CD4-positive, alpha-beta memory T cell (primary cell): ENCODE measurements around the gene TUBD1. TPM values are rescaled to one million over a fixed set of nuclear protein-coding genes. Genes with fewer than 3 reads are reported as not detected.

Source experiments
- CTCF ChIA-PET: fragments of 350-600 bp; sonication (Branson Sonifier 250); formaldehyde crosslinking; loops from one replicate; lab custom pipeline; 2021; ENCODE audit warnings: inconsistent platforms; ENCODE audit not compliant: partially characterized antibody; lab: Charles Lee
- POLR2A ChIA-PET: fragments of 350-600 bp; sonication (Branson Sonifier 250); formaldehyde crosslinking; loops from one replicate; lab custom pipeline; 2021; ENCODE audit not compliant: partially characterized antibody; lab: Charles Lee
- DNase-seq, 5 donors: peaks; one replicate each; pipeline versions ENCODE4 v3.0.0 to v3.0.0-alpha.2; 2020 to 2022; ENCODE audit warnings: mixed read lengths in 1 of 5
- H3K27ac ChIP-seq: one replicate; pipeline ENCODE4 v1.7.0; 2013; ENCODE audit warnings: low read depth, low read length
- H3K27me3 ChIP-seq: 2 replicates; pipeline ENCODE4 v1.7.0; 2013; ENCODE audit warnings: mild to moderate bottlenecking, low read length, moderate library complexity; ENCODE audit not compliant: insufficient read depth
- H3K36me3 ChIP-seq: 2 replicates; pipeline ENCODE4 v1.7.0; 2013; ENCODE audit warnings: mild to moderate bottlenecking, low read length, moderate library complexity; ENCODE audit not compliant: insufficient read depth
- H3K4me1 ChIP-seq: 2 replicates; pipeline ENCODE4 v1.7.0; 2013; ENCODE audit warnings: mild to moderate bottlenecking, low read length, moderate library complexity; ENCODE audit not compliant: insufficient read depth
- H3K4me3 ChIP-seq, 2 donors: one replicate each; pipeline ENCODE4 v1.7.0; 2013; ENCODE audit warnings: low read length in 2 of 2, mild to moderate bottlenecking in 1 of 2
- H3K9me3 ChIP-seq, 2 donors: one replicate each; pipeline ENCODE4 v1.7.0; 2013; ENCODE audit warnings: low read length in 2 of 2, control low read depth in 1 of 2; ENCODE audit not compliant: control insufficient read depth in 1 of 2
- H3K27ac Mint-ChIP-seq, 7 donors: one replicate each; pipeline ENCODE4 v1.8.0; 2020 to 2021; ENCODE audit warnings: mixed read lengths in 7 of 7, mild to moderate bottlenecking in 6 of 7, inconsistent platforms in 3 of 7, moderate library complexity in 3 of 7
- H3K27me3 Mint-ChIP-seq, 2 donors: one replicate each; pipeline ENCODE4 v1.8.0; 2020 to 2021; ENCODE audit warnings: mixed read lengths in 2 of 2
- H3K36me3 Mint-ChIP-seq, 2 donors: one replicate each; pipeline ENCODE4 v1.8.0; 2020 to 2021; ENCODE audit warnings: mixed read lengths in 2 of 2, inconsistent platforms in 1 of 2, mild to moderate bottlenecking in 1 of 2
- H3K4me1 Mint-ChIP-seq, 4 donors: one replicate each; pipeline ENCODE4 v1.8.0; 2020 to 2021; ENCODE audit warnings: mixed read lengths in 4 of 4, mild to moderate bottlenecking in 1 of 4
- H3K4me3 Mint-ChIP-seq, 8 donors: one replicate each; pipeline ENCODE4 v1.8.0; 2020 to 2021; ENCODE audit warnings: mixed read lengths in 8 of 8, mild to moderate bottlenecking in 7 of 8, moderate library complexity in 6 of 8, inconsistent platforms in 3 of 8
- H3K9me3 Mint-ChIP-seq, 8 donors: one replicate each; pipeline ENCODE4 v1.8.0; 2020 to 2021; ENCODE audit warnings: mixed read lengths in 8 of 8, mild to moderate bottlenecking in 5 of 8, inconsistent platforms in 3 of 8, moderate library complexity in 1 of 8
- intact Hi-C: fragments of 100-400 bp; cut with micrococcal nuclease; formaldehyde crosslinking; loops from one replicate; pipeline ENCODE4 v1.15.1; 2023
- polyA plus RNA-seq, 2 donors: library from polyadenylated mRNA; unstranded; fragments of 300-500 nt; fragmentation: Illumina TruSeq; gene quantifications; one replicate each; pipeline ENCODE4 v1.2.3, GENCODE V29; 2021
- total RNA-seq, 2 experiments: library from RNA; stranded (reverse); gene quantifications; one replicate each; pipeline ENCODE4 v1.2.3, GENCODE V29; 2021

The TUBD1 gene
- total and polyA plus RNA-seq, 4 experiments from 2014 or later: 13.6 to 44.0 (median 32.5) TPM

DNA sequence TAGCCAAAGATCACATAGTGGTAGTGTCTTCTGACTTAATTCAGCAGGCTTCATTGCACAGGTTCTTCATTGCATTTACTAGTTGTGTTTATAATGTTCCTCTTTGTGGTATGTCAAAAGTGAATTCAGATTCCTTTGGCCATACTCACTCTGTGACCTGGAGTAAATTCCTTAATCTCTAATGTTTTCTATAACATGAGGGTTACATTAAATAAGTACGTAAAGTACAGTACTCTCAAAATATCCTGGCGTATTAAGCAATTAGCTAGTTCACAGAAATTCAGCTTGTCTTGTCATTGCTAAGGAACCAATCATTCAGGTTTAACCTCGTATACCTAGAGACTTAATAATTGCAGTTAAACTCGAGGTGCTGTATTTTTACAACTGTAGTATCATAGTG is 4.3 kb upstream of the TUBD1 start:
- Histone ChIP-seq H3K27me3 (no peaks in the 10 kb centered on the region), H3K27ac (no peak overlapping the region), H3K4me1 (peaks cover 48% of the 10 kb centered on the region), H3K36me3 (no peaks in the 10 kb centered on the region), H3K4me3 (no peak overlapping the region), H3K9me3 (no peaks in the 10 kb centered on the region)
- no peak for DNase-seq
- intact Hi-C loops: no loop called here
- ChIA-PET CTCF (interaction anchor here (0.6 kb wide), 1 partner anchor 148 kb away, joined by 4 read pairs; no protein-coding TSS in a partner anchor), POLR2A (no interaction called here)
- no peaks in the 10 kb centered on the region for H3K27me3 Mint-ChIP-seq
- H3K27ac Mint-ChIP-seq: peak overlapping the region in 1 of 7 donors; percentile 27
- no peaks in the 10 kb centered on the region for H3K9me3 Mint-ChIP-seq
- H3K4me3 Mint-ChIP-seq: peak overlapping the region in 1 of 8 donors; percentile 25
- H3K36me3 Mint-ChIP-seq: peaks cover 0 to 29% of the 10 kb centered on the region in 2 donors
- H3K4me1 Mint-ChIP-seq: peaks cover 20 to 51% (median 40%) of the 10 kb centered on the region in 4 donors

DNA sequence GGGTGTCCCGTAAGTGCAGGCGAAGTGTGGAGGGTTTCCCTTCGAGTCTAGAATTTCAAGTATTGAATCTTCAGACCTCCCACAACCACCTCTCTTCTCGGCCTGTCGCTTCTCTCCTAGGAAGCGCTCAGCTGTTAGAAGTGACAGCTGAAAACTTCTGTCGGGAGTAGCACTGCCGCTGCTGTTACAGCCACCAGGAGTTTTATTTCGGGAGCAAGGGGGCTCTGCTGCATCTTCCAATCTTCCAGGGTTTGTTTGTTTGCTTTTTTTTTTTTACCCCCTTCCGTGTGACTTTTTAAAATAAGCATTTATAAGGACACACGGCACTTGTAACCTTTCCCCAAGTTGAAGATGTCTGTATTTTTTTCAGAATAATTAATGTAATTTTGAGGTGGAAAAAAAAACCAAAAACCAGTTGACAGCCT is 945 bp upstream of the TUBD1 start:
- Histone ChIP-seq H3K27ac (peak overlapping the region; percentile 96), H3K4me1 (peaks cover 53% of the 10 kb centered on the region), H3K36me3 (peaks cover under 1% of the 10 kb centered on the region), H3K4me3 (peak overlapping the region; percentile 55 to 83), H3K9me3 (no peaks in the 10 kb centered on the region), H3K27me3 (no peaks in the 10 kb centered on the region)
- H3K4me1 Mint-ChIP-seq: peaks cover 31 to 61% (median 46%) of the 10 kb centered on the region in 4 donors
- no peaks in the 10 kb centered on the region for H3K9me3 Mint-ChIP-seq
- intact Hi-C loops: loop anchor here (1.0 to 5.0 kb wide), 6 partner anchors 57 to 499 kb away; partner anchors contain the start of genes CLTC, PTRH2, RNFT1 and USP32
- POLR2A ChIA-PET: interaction anchor here (0.6 to 4.0 kb wide), 22 partner anchors 12 to 739 kb away, joined by 3 to 29 read pairs (median 4); partner anchors contain the start of genes CLTC, PRR11, PTRH2 and RNFT1
- H3K4me3 Mint-ChIP-seq: peak overlapping the region; percentile 99 to 100 (median 100)
- CTCF ChIA-PET: interaction anchor here (1.2 to 1.9 kb wide), 4 partner anchors 14 to 142 kb away, joined by 3 to 13 read pairs (median 6); no protein-coding TSS in a partner anchor
- peak overlapping the region; percentile 93 to 100 (median 99) for H3K27ac Mint-ChIP-seq
- no peaks in the 10 kb centered on the region for H3K27me3 Mint-ChIP-seq
- no peak for DNase-seq
- H3K36me3 Mint-ChIP-seq: peaks cover 7 to 39% of the 10 kb centered on the region in 2 donors

DNA sequence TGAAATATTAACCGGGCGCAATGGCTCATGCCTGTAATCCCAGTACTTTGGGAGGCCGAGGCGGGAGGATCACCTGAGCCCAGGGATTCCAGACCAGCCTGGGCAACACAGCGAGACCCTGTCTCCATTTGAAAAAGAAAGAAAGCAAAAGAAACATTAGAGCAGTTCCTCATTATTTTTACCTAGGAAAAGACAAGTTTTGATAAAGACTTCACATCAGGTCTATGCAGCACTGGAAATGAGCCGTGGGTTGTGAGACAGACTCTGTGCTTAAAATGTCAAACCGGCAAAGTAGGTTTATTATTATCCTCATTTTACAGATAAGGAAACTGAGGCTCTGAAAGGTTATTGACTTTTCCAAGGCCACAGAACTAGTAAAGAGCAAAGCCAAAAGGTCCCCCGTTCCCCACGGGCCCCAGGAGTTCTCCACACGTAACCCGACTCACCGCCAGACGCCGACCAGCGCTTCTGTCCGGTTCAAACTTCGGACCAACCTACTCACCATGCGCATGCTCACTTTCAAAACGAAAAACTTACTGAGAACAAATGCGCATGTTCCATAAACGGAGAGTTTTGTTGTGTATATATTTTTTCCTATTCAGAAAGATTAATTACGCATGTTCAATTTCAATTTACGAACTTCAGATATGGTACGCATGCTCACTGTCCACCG is 356 bp downstream of the TUBD1 start:
- Histone ChIP-seq H3K4me3 (peak overlapping the region; percentile 68 to 83), H3K27me3 (no peaks in the 10 kb centered on the region), H3K4me1 (peaks cover 45% of the 10 kb centered on the region), H3K27ac (peak overlapping the region; percentile 96), H3K36me3 (peaks cover 6% of the 10 kb centered on the region), H3K9me3 (no peaks in the 10 kb centered on the region)
- POLR2A ChIA-PET: interaction anchor here (0.8 to 4.0 kb wide), 17 partner anchors 7 to 327 kb away, joined by 3 to 29 read pairs (median 5); partner anchors contain the start of genes CLTC, DHX40, PTRH2 and RNFT1
- DNase-seq: no peak
- peak overlapping the region; percentile 99 to 100 (median 100) for H3K4me3 Mint-ChIP-seq
- peak overlapping the region; percentile 93 to 100 (median 99) for H3K27ac Mint-ChIP-seq
- CTCF ChIA-PET: interaction anchor here (0.6 to 1.9 kb wide), 6 partner anchors 22 to 448 kb away, joined by 3 to 13 read pairs (median 6); no protein-coding TSS in a partner anchor
- peaks cover 14 to 49% of the 10 kb centered on the region in 2 donors for H3K36me3 Mint-ChIP-seq
- H3K4me1 Mint-ChIP-seq: peaks cover 35 to 73% (median 51%) of the 10 kb centered on the region in 4 donors
- H3K27me3 Mint-ChIP-seq: no peaks in the 10 kb centered on the region
- intact Hi-C loops: loop anchor here (2.0 to 5.0 kb wide), 3 partner anchors 56 to 500 kb away; partner anchors contain the start of genes PTRH2, USP32 and VMP1
- no peaks in the 10 kb centered on the region for H3K9me3 Mint-ChIP-seq

DNA sequence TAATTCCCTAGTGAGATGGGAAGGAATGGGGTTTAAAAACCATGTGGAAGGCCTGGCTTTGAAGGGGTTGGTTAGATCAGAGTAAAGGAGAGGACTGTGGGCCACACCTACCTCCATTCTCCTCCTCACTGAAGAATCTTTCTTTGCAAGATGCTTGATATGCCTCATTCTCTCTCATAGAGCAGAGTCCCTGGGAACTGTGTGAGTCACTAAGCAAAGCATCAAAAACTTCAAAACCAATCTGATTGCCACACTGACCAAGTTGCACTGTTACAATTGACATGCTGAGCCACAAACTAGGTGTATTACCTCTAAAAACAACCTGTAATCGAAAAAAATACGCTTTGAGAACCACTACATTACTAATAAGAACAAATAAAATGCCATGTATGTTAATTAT is 2.0 kb downstream of the TUBD1 start:
- Mint-ChIP-seq H3K27ac (peak overlapping the region; percentile 30 to 81 (median 64)), H3K9me3 (no peaks in the 10 kb centered on the region), H3K4me1 (peaks cover 27 to 69% (median 49%) of the 10 kb centered on the region in 4 donors), H3K36me3 (peaks cover 16 to 56% of the 10 kb centered on the region in 2 donors), H3K4me3 (peak overlapping the region; percentile 17 to 76 (median 58)), H3K27me3 (no peaks in the 10 kb centered on the region)
- ChIA-PET POLR2A (interaction anchor here (3.5 to 4.0 kb wide), 2 partner anchors 74 to 271 kb away, joined by 20 to 27 read pairs; partner anchors contain the start of genes CLTC and RNFT1), CTCF (interaction anchor here (1.3 to 1.5 kb wide), 2 partner anchors 38 to 136 kb away, joined by 4 to 9 read pairs; no protein-coding TSS in a partner anchor)
- Histone ChIP-seq H3K36me3 (peaks cover 12% of the 10 kb centered on the region), H3K4me3 (no peak overlapping the region), H3K9me3 (no peaks in the 10 kb centered on the region), H3K27ac (no peak overlapping the region), H3K27me3 (no peaks in the 10 kb centered on the region), H3K4me1 (peaks cover 34% of the 10 kb centered on the region)
- intact Hi-C loops: loop anchor here (5.0 kb wide), 1 partner anchor 502 kb away; the partner anchor contains the start of gene USP32
- no peak for DNase-seq

DNA sequence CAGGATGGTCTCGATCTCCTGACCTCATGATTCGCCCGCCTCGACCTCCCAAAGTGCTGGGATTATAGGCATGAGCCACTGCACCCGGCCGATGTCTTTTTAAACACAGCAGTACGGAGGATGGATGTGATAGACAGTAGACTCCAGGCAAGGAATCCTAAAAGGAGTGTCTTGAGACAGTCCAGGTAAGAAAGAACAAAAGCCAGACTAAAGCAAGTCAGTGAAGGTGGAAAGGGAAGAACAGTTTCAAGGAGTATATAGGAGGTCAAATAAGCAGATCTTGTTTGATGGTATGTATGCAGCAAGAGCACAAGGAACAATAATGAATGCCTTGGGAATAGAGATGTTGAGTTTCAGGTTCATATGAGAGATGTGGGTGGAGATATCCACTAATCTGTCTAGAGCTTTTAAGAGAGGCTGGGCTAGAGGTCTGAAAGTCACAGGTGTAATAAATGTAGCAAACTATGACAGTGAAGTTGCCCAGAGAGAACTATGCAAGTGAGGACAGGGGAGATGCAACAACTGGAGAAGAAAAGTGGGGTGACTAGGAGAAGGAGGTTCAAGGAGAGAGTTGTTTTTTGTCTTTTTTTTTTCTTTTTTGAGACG is 4.5 kb downstream of the TUBD1 start:
- H3K4me3 Mint-ChIP-seq: peak overlapping the region in 3 of 8 donors; percentile 8 to 60 (median 50)
- Histone ChIP-seq H3K36me3 (peaks cover 31% of the 10 kb centered on the region), H3K27me3 (no peaks in the 10 kb centered on the region), H3K27ac (no peak overlapping the region), H3K9me3 (no peaks in the 10 kb centered on the region), H3K4me3 (no peak overlapping the region), H3K4me1 (peaks cover 19% of the 10 kb centered on the region)
- H3K36me3 Mint-ChIP-seq: peaks cover 16 to 60% of the 10 kb centered on the region in 2 donors
- no peaks in the 10 kb centered on the region for H3K27me3 Mint-ChIP-seq
- intact Hi-C loops: no loop called here
- no peaks in the 10 kb centered on the region for H3K9me3 Mint-ChIP-seq
- ChIA-PET POLR2A (no interaction called here), CTCF (no interaction called here)
- H3K4me1 Mint-ChIP-seq: peaks cover 16 to 51% (median 35%) of the 10 kb centered on the region in 4 donors
- H3K27ac Mint-ChIP-seq: peak overlapping the region in 5 of 7 donors; percentile 30 to 85 (median 38)
- no peak for DNase-seq

DNA sequence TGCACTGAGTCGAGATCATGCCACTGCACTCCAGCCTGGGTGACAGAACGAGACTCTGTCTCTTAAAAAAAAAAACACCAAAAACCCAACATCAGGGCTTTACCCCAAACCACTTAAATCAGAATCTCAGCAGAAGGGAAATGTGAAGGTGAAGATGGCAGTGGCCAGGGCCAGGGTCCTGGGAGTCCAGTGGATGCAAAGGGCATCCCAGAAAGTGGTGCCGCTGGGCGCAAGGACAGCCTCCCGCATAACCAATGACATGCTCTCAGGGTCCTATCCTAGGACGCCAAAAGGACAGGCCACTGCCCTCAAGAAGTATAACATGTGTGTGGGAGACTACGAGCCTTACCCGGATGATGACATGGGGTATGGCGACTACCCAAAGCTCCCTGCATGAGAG is 7.9 kb downstream of the TUBD1 start:
- Histone ChIP-seq H3K4me1 (no peaks in the 10 kb centered on the region), H3K36me3 (peaks cover 42% of the 10 kb centered on the region), H3K27me3 (no peaks in the 10 kb centered on the region), H3K4me3 (no peak overlapping the region), H3K27ac (no peak overlapping the region), H3K9me3 (no peaks in the 10 kb centered on the region)
- H3K36me3 Mint-ChIP-seq: peaks cover 17 to 54% of the 10 kb centered on the region in 2 donors
- H3K27ac Mint-ChIP-seq: no peak overlapping the region
- H3K4me1 Mint-ChIP-seq: peaks cover 5 to 24% (median 13%) of the 10 kb centered on the region in 4 donors
- intact Hi-C loops: no loop called here
- H3K9me3 Mint-ChIP-seq: no peaks in the 10 kb centered on the region
- H3K4me3 Mint-ChIP-seq: no peak overlapping the region
- POLR2A ChIA-PET: no interaction called here
- CTCF ChIA-PET: interaction anchor here (1.1 kb wide), 1 partner anchor 29 kb away, joined by 3 read pairs; no protein-coding TSS in a partner anchor
- DNase-seq: no peak
- no peaks in the 10 kb centered on the region for H3K27me3 Mint-ChIP-seq
